HG03095 (cell line): ENCODE results near the gene BUB1B.

ENCODE experiments used
- ATAC-seq: cut with Tn5 transposase; IDR thresholded peaks from one replicate; pipeline ENCODE4 v1.9.1; 2021; ENCODE audit warnings: moderate library complexity; ENCODE audit not compliant: unreplicated experiment

The BUB1B gene

DNA sequence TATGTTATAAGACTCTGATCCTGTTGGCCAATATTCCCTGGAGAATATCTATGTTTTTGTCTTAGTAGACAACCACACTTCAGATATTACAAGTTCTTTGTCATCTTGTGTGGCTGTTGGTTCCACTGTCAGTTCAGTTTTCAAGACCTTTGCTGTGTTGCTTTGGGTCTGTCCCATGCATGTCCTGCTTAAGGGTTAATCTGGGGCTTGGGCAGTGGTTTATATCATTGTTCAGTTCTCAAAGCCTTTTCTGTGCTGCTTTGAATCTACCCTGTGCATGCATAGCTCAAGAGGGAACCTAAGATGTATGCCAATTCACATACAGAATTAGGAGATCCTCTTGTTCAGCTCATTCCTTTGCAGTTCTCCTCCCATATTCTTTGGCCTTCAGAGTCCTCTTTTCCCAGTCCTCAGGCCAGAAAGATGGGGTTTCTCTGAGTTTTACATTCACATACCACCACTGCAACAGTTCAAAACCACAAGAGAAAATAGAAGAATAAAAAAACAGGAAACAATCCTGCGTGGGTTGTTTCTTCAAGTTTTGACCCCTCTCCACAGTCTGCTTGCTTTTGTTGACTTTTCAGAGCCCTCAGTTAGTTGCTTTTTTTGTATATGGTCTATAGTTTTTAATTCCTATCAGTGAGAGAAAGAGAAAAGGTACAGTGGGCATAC is 21.6 kb downstream of the BUB1B start:
- ATAC-seq = no peak

DNA sequence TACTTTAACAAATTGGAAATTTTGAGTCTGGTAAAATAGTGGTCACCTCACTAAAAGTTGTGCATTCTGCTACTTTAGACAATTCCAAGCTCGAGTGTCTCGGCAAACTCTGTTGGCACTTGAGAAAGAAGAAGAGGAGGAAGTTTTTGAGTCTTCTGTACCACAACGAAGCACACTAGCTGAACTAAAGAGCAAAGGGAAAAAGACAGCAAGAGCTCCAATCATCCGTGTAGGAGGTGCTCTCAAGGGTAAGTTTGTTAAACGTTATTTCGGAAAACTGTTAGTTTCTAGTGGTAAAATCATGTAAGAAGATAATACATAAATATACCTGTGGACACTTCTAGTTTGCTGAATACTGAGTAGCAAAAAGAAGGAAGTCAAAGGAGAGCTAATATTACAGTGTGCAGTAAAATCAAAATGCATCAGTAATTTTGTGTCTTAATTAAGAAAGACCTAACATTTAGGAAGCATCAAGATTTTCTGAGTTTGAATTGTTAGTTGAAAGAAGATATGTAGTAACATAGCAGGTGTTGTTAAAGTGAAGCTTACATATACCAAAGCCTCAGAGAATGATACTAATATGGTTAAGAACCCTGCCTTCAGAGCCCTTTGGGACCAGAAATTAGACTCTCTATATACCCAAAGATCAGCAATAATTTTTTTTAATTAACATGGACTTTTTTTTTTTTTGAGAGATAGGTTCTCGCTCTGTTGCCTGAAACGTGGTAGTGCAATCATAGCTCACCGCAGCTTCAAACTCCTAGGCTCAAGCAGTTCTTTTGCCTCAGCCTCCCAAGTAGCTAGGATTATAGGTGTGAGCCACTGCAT is 23.0 kb downstream of the BUB1B start:
- no peak for ATAC-seq

DNA sequence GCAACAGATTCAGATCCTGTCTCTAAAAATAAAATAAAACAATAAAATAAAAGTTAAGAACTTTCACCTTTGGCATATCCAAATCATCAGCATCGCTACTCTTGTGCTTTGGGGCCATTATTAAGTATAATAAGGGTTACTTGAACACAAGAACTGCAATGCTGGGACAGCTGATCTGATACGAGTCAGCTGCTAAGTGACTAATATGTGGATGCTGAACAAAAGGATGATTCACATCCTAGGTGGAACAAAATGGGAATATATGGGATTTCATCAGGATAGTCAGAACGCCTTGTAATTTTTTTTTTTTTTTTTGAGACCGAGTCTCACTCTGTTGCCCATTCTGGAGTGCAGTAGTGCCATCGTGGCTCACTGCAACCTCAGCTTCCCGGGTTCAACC is 29.7 kb downstream of the BUB1B start:
- no peak for ATAC-seq

DNA sequence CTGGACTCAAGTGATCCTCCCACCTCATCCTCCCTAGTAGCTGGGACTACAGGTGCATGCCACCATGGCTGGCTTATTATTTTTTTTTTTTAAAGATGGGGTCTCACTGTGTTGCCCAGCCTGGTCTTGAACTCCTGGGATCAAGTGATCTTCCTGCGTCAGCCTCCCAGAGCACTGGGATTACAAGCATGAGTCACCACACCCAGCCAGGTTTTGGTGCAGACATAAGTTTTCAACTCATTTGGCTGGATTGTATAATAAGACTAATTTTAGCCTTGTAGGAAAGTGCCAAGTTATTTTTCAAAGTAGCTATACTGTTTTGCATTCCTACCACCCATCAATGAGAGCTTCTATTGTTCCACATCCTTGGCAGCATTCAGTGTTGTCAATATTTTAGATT is 32.1 kb downstream of the BUB1B start:
- no peak for ATAC-seq

DNA sequence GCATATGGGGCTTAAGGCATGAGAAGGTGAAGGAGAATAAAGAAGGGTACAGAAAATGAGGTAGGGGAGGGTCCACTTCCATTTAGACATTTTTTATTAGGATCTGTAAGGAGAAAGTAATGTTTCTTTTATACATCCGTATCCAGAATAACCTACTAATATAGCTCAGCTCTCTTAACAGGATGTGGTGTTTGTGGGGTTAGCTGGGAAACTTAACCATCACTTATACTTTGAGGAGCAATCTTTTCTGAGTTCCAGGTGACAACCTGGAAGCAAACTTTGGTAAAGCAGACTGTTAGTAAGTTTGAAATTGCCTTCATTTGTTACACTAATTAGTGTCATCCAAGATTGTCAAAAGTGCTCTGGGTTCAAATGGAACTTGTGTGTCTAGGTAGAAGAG is 36.6 kb downstream of the BUB1B start:
- no peak for ATAC-seq

DNA sequence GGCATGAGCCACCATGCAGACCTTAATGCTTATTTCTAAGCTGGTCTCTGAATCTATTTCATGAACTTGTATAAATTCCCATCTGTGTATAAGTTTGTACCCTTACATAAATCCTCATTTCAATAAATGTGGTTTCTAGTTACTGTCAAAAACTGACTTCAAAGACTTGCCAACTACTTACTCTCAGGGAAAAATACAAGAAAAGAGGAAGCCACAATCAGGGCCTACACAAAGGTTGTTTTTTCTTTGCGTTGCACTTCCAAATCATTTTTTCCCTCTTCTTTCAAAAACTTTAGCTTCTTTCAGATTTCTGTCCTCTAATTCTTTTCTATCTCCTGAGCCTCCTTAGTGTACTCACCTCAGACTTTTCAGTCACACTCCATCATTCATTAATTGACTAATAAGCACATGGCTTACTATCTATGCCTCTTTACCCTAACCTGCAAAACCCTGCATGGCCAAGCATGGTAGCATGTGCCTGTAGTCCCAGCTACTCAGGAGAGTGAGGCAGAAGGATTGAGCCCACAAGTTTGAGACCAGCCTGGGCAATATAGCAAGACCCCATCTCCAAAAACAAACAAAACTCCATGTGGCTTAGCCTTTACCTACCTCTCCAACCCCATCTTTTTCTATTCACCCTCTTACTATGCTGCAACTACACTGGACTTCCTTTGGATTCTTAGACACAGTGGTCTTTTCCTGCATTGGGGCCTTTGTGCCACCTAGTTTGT is 37.7 kb downstream of the BUB1B start:
- no peak for ATAC-seq

DNA sequence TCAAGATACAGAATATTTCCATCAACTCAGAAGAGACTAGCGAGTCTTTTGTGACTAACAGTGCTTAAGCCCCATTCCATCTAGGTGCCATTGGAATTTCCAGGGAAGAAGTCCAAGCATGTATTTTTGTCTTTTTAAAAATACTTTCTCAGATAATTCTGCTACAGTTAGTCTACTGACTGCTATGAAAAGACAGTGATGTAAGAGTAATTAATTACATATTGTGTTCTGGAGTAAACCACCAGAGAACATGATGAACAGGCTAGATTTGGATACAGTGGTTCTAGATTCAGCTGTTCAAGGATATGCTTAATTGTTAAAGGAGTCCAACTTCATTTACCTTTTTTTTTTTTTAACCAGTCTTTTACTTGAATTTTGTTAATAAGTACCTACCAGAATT is 43.2 kb downstream of the BUB1B start:
- no peak for ATAC-seq

DNA sequence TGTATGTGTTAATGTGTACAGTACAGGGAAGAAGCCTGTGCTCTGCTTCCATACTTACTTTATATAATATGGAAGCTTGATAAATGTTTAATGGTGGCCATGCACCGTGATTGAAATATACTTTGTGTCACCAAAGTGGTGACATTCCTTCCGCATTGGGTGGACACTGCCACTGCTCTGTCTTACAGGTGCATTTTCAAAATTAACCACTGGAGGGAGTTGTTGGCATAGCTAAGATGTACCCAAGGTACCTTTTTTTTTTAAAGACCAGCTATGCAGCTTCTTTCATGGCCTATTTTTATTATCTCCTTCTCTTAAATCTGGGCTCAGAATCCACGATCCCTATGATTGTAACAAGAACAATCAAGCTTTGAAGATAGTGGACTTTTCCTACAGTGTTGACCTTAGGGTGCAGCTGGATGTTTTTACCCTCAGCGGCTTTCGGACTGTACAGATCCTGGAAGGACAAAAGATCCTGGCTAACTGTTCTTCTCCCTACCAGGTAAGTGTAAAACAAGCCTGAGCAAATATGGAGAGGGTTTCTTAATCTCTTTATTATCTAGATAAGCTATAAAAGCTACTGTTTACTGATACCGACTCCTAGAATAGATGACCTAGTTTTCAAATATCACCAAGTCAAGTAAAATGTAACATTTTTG is 56.4 kb downstream of the BUB1B start:
- no peak for ATAC-seq

DNA sequence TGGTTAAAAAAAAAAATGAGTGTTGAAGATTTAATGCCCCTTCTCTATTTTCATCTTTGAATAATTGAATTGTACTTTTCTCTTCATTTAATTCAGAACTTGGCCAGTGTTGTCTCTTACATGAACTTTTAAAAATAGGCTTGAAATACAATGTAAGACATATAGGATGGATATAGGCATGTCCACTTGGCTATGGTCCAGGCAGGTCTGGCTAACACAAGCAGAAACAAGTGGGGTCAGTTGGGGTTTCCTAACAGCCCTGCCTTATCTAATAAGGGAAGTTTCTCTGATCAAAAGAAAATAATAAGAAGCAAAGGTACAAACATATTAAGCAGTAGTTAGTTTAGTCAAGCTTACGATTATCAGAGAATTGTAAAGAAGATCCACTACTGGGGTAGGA is 58.9 kb downstream of the BUB1B start:
- ATAC-seq = no peak

DNA sequence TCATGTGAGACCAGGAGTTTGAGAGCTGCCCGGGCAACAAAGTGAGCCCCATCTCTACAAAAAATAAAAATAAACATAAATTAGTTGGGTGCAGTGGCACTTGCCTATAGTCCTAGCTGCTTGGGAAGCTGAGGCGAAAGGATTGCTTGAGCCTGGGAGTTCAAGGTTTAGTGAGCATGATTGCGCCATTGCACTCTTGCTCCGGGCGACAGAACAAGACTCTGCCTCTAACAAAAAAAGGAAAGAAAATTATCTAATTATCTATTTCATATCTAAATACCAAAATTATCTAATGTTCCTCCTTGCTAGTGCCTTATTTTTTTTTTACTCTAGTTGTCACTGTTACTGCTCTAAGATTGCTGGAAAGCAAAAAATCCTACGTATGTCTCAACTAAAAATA is 61.3 kb downstream of the BUB1B start:
- ATAC-seq = no peak

DNA sequence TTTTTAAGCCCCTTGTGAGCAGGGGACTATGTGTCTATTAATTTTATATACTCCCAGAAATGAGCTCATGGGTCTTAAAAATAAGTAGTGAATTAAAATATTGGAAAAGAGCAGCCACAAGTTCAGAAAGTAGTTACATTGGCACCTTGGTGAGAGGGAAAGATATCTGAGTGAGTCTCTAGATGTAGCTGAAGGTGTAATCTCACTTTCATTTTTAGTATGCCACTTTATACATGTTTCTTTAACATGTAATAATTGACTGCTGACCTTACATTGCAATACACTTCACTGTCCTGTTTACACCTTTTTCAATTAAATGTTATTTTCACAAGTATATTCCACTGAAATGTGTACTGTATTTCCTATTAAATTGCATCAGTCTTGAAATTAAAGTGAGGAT is 65.9 kb downstream of the BUB1B start:
- ATAC-seq = no peak

DNA sequence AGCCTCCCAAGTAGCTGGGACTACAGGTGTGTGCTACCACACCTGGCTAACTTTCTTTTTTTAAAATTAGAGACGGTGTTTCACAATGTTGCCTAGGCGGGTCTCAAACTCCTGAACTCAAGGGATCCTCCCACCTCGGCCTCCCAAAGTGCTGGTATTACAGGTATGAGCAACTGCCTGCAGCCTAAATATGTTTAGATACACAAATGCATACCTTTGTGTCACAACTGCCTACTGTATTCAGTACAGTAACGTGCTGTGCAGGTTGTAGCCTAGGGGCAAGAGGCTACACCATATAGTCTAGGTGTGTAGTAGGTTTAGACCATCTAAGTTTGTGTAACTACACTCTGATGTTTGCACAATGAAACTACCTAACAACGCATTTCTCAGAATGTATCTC is 68.4 kb downstream of the BUB1B start:
- ATAC-seq = no peak

DNA sequence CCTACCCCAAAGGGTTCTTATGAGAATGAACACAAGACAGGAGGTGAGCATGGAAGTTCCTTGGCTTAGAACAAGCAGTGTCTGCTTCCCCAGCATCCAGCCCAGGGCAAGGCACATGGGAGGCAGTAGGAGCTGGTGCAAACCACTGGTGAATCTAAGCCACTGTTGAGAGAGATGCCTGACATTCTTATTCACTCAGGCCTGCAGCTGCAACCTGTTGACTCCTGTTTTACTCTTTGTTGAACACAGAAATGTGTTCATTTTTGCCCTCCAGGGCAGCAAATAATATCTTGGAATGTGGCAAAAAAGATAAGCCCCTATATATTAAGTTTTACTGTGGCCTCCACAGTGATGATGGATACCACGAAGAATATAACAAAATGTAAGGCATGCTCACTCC is 69.1 kb downstream of the BUB1B start:
- ATAC-seq = no peak

DNA sequence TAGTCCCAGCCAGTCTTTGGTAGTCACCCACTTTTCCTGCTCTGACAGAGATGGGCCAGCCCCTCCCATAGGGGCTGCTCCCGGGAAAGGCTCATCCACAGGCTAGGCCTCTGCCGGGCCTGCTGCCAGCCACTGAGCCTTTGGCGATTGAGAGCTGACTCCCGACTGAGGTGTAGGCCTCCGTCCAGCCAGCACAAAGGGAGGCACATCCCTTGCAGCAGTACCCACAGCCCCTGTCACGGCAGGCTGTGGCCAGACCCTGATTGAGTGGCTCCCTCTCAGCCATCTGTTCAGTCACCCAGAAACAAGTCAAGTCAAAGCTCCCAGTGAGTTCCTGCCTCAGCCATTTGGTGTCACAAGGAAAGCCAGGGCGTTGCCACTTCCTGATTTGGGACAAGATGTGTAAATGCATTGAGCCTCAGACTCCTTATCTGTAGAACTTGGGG is 71.8 kb downstream of the BUB1B start:
- ATAC-seq = no peak

DNA sequence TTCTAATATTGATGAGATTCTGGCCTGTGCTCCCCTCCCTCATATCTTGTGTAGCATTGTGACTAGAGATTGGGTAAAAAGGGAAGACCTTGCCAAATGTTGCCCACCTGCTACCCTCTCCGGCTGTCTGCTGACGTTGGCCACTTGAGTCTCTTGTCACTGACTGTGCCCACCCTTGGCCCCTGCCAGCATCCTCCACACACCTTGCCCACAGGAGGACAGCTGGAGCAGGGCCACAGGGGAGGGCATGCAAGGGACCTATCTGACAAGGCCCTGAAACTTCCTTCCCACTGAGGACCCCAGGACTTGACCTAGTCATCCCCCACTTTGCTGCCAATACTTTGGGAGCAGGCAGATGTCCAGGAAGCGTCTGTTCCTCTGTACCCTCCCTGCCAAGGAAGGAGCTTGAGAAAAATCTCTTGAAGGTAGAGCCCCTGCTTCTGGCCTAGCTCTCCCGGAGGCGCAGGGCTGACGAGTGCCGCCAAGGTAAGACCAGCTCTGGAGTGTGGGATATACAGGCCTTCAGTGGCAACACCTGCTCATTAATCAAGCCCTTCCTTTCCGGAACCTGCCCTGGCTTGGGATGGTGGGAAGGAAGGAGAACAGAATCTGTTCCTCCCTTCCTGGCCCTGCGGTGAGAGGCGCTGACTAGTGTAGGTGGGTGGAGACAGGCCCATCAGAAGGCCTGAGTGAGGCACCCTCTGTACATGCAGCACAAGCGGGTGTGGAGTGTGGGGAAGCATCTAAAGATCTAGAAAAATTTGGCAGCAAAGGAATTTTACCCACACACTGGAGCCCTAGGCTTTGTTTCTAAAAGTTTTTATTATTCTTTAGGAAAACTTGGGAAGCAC is 73.1 kb downstream of the BUB1B start:
- ATAC-seq = no peak

DNA sequence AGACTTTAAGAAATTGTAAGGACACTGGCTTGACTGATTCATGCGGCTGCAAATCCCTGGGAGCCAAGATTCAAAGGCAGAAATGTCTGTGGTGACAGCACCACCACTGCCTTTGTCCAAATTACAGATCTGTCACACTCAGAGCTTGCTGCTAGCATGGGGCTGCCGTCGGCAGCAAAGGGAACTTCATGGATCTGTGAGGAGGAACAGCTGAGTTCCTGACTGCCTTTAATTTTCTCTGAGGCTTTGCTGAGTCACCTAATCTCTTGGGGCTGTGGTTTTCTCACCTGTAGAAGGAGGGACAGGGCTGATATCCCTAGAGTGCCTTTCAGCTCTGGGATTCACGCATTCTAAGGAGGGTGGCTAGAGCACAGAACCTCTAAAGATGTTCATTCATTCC is 73.9 kb downstream of the BUB1B start:
- no peak for ATAC-seq

DNA sequence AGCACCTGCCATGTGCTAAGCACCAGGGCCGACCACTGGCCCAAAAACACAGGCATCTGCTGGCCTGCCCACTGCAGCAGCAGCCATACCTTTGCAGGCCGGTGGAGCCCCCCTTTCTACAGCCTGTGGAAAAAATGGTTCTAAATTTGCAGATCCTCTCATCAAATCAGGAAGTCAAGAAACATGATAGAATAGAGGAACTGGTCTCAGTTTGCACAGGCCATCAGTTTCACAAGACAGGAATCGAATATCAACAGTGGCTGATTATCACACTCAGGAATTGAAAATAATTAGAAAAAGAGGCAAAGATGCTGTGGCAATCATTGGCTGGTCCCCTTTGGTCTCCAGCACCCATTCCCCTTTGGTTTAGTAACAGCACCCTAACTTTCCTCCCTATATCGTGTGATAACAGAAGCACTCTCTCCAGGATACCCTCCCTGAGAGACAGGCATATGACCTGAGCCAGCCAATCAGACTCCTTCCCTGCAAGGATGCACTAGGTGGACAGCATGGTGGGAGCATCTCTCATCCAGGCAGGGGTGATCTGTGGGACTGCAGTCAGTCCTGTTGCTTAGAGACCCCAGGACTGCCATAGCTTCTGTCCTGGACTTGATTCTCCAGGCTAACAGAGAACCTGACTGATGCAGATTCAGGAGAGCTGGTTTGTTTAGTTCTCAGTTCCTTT is 74.5 kb downstream of the BUB1B start:
- ATAC-seq = no peak

DNA sequence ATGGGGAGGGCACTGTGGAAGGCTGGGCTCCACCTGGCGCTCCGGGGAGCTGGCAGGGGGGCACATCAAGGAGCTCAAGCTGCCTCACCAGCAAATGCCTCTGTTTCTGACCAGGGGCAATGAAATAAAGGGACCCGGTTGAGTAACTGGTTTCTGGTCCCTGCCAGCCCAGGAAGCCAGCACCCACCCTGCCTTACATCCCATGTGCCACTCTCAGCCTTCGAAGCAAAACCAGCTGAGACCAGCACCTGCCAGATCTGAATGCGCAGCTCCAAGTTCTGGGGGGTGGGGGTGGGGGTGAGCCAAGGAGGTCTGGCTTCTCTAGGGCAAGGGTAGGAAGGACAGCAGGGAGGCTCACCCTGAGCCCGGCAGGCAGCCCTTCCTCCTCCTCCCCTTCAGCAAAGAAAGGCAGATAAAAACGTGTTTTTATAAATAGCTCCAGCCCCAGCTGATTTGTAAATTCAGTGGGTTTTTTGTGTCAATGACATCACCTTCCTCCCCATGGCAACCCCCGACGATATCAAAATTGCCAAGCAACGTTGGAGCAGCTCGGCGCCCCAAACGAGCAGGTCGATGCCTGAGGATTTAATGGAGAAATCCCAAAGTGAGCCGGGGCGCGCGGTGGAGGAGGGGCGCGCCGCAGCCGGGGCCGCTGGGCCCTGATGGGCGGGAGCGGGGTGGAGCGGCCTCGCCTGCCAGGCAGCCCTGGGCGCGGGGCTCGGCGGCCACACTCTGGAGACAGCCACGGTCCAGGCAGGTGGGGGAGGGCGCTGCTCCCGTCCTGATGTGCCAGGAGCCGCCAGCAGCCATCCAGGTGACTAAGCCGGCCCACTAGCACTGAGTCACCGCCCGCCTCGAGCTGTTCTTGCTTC is 77.9 kb downstream of the BUB1B start, which contains the start of gene PAK6:
Gene PAK6, plus strand, starts transcription at position 532 of the 872 bp plus-strand sequence. CDS start 25,723 bp downstream, outside the sequence.
- no peak for ATAC-seq

DNA sequence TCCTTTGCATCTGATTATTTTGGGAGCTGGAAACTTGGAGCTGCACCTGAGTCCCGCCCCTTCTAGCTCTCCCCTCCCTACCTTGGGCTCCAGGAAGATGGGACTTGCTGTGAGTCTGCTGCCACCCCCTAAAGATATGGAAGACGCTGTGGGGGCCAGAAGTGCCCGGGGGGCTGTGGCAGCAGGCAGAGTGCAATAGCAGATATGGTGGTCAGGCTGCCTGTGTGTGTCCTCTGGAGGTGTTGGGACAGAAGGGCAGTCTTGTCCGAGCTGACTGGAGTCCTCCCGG is 78.5 kb downstream of the BUB1B start:
- ATAC-seq = no peak
